GM06990 (cell line): ENCODE data around the gene B3GALT5.

Experiments
- DNase-seq: peaks from one replicate; pipeline ENCODE4 v3.0.0-alpha.2; 2011; ENCODE audit not compliant: insufficient read length; ENCODE audit errors: extremely low read depth
- H3K27me3 ChIP-seq: replicated peaks from 2 replicates; pipeline ENCODE4 v1.6.0; 2011; ENCODE audit warnings: low read length; ENCODE audit not compliant: control insufficient read depth, insufficient read depth
- H3K36me3 ChIP-seq: 2 replicates; pipeline ENCODE4 v1.5.1; 2011; ENCODE audit warnings: low read length; ENCODE audit not compliant: control insufficient read depth, insufficient read depth
- H3K4me3 ChIP-seq: replicated peaks from 2 replicates; pipeline ENCODE4 v1.5.1; 2011; ENCODE audit warnings: low read depth, mild to moderate bottlenecking, control low read depth, low read length
- CTCF ChIP-seq: IDR thresholded peaks from 2 replicates; pipeline ENCODE4 v1.5.1; 2011; ENCODE audit warnings: low read length, control low read depth, mild to moderate bottlenecking, inconsistent platforms; ENCODE audit not compliant: insufficient read depth, poor library complexity, severe bottlenecking

B3GALT5 gene

GRCh38 chr21:39690454-39690853, 77.7 kb downstream of the B3GALT5 start:
- Histone ChIP-seq H3K4me3 (no peak overlapping the region), H3K27me3 (no peaks in the 10 kb centered on the region), H3K36me3 (no peaks in the 10 kb centered on the region)
- DNase-seq = no peak
- no peak for TF ChIP-seq CTCF

- no peaks in the 10 kb centered on the region for H3K36me3 ChIP-seq
- no peak for TF ChIP-seq CTCF
- H3K27me3 ChIP-seq = no peaks in the 10 kb centered on the region
- no peak overlapping the region for H3K4me3 ChIP-seq
- no peak for DNase-seq
Observed at GRCh38 chr21:39694750-39695149, 82.0 kb downstream of the B3GALT5 start.

GRCh38 chr21:39696196-39696595, 83.5 kb downstream of the B3GALT5 start:
- no peaks in the 10 kb centered on the region for H3K27me3 ChIP-seq
- DNase-seq = no peak
- H3K4me3 ChIP-seq = no peak overlapping the region
- no peaks in the 10 kb centered on the region for H3K36me3 ChIP-seq
- TF ChIP-seq CTCF = no peak

- DNase-seq = no peak
- Histone ChIP-seq H3K36me3 (no peaks in the 10 kb centered on the region), H3K4me3 (no peak overlapping the region), H3K27me3 (no peaks in the 10 kb centered on the region)
- TF ChIP-seq CTCF = no peak
Observed at GRCh38 chr21:39696618-39697017, 83.9 kb downstream of the B3GALT5 start.

- no peaks in the 10 kb centered on the region for H3K36me3 ChIP-seq
- TF ChIP-seq CTCF = no peak
- no peaks in the 10 kb centered on the region for H3K27me3 ChIP-seq
- H3K4me3 ChIP-seq = no peak overlapping the region
- no peak for DNase-seq
Observed at GRCh38 chr21:39700318-39700717, 87.6 kb downstream of the B3GALT5 start.

- TF ChIP-seq CTCF = no peak
- H3K27me3 ChIP-seq = no peaks in the 10 kb centered on the region
- H3K36me3 ChIP-seq = no peaks in the 10 kb centered on the region
- DNase-seq = no peak
- H3K4me3 ChIP-seq = no peak overlapping the region
Observed at GRCh38 chr21:39703578-39703977, 90.8 kb downstream of the B3GALT5 start.
